Nephron progenitor cell (in vitro differentiated cells): Measurements from ENCODE around the gene TBC1D2.
A peak's percentile ranks its signal among the peaks of the same experiment; 100 is the strongest.

Experiments used
- DNase-seq: peaks from one replicate; pipeline ENCODE4 v3.0.0; 2021
- H3K27ac Mint-ChIP-seq: 2 replicates; pipeline ENCODE4 v1.8.0; 2021; ENCODE audit warnings: mild to moderate bottlenecking, moderate library complexity, mixed read lengths
- H3K27me3 Mint-ChIP-seq: 2 replicates; pipeline ENCODE4 v1.8.0; 2021; ENCODE audit warnings: mild to moderate bottlenecking, low read depth, mixed read lengths; ENCODE audit not compliant: poor library complexity
- H3K36me3 Mint-ChIP-seq: 2 replicates; pipeline ENCODE4 v1.8.0; 2021; ENCODE audit warnings: low read depth, mixed read lengths
- H3K4me1 Mint-ChIP-seq: 2 replicates; pipeline ENCODE4 v1.8.0; 2021; ENCODE audit warnings: mixed read lengths
- H3K4me3 Mint-ChIP-seq: 2 replicates; pipeline ENCODE4 v1.8.0; 2021; ENCODE audit warnings: mild to moderate bottlenecking, moderate library complexity, mixed read lengths
- H3K9me3 Mint-ChIP-seq: 2 replicates; pipeline ENCODE4 v1.8.0; 2021; ENCODE audit warnings: mild to moderate bottlenecking, moderate library complexity, mixed read lengths
- TF ChIP-seq, protein P1 (sequence below): fragments of 200-600 bp; sonication (generic); IDR thresholded peaks from 2 replicates; pipeline ENCODE4 v1.5.0; 2021; ENCODE audit warnings: antibody characterized with exemption

The TBC1D2 gene

GRCh38 chr9:98255578-98256296 lies at the start of gene TBC1D2:
Gene TBC1D2, minus strand, starts transcription at chr9:98255649. Its CDS starts 108 bp downstream, at chr9:98255541.
- peak; percentile 98 for DNase-seq
- TF ChIP-seq, protein P1, sequence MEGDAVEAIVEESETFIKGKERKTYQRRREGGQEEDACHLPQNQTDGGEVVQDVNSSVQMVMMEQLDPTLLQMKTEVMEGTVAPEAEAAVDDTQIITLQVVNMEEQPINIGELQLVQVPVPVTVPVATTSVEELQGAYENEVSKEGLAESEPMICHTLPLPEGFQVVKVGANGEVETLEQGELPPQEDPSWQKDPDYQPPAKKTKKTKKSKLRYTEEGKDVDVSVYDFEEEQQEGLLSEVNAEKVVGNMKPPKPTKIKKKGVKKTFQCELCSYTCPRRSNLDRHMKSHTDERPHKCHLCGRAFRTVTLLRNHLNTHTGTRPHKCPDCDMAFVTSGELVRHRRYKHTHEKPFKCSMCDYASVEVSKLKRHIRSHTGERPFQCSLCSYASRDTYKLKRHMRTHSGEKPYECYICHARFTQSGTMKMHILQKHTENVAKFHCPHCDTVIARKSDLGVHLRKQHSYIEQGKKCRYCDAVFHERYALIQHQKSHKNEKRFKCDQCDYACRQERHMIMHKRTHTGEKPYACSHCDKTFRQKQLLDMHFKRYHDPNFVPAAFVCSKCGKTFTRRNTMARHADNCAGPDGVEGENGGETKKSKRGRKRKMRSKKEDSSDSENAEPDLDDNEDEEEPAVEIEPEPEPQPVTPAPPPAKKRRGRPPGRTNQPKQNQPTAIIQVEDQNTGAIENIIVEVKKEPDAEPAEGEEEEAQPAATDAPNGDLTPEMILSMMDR: no peak
- Mint-ChIP-seq H3K27ac (peak within 1 kb of the TSS; percentile 57), H3K9me3 (no peaks in the 10 kb centered on the region), H3K36me3 (no peaks in the 10 kb centered on the region), H3K27me3 (peaks cover 28% of the 10 kb centered on the region), H3K4me3 (peak within 1 kb of the TSS; percentile 89), H3K4me1 (peaks cover 19% of the 10 kb centered on the region)

GRCh38 chr9:98304381-98304780 lies 48.9 kb upstream of the TBC1D2 start:
- DNase-seq: no peak
- no peak overlapping the region for H3K4me3 Mint-ChIP-seq
- H3K27ac Mint-ChIP-seq: no peak overlapping the region
- peaks cover 8% of the 10 kb centered on the region for H3K27me3 Mint-ChIP-seq
- H3K4me1 Mint-ChIP-seq: peaks cover 24% of the 10 kb centered on the region
- H3K36me3 Mint-ChIP-seq: no peaks in the 10 kb centered on the region
- no peaks in the 10 kb centered on the region for H3K9me3 Mint-ChIP-seq
- TF ChIP-seq, protein P1: no peak

- Mint-ChIP-seq H3K9me3 (no peaks in the 10 kb centered on the region), H3K36me3 (no peaks in the 10 kb centered on the region), H3K27ac (no peak overlapping the region), H3K4me1 (peaks cover 24% of the 10 kb centered on the region), H3K4me3 (no peak overlapping the region), H3K27me3 (peaks cover 8% of the 10 kb centered on the region)
- no peak for DNase-seq
- TF ChIP-seq, protein P1: no peak
Observed at GRCh38 chr9:98303633-98304125, 48.2 kb upstream of the TBC1D2 start.

GRCh38 chr9:98302938-98303632 lies 47.6 kb upstream of the TBC1D2 start:
- no peak overlapping the region for H3K27ac Mint-ChIP-seq
- peaks cover 24% of the 10 kb centered on the region for H3K4me1 Mint-ChIP-seq
- no peaks in the 10 kb centered on the region for H3K9me3 Mint-ChIP-seq
- no peak overlapping the region for H3K4me3 Mint-ChIP-seq
- no peaks in the 10 kb centered on the region for H3K36me3 Mint-ChIP-seq
- TF ChIP-seq, protein P1: no peak
- peaks cover 5% of the 10 kb centered on the region for H3K27me3 Mint-ChIP-seq
- no peak for DNase-seq

DNA sequence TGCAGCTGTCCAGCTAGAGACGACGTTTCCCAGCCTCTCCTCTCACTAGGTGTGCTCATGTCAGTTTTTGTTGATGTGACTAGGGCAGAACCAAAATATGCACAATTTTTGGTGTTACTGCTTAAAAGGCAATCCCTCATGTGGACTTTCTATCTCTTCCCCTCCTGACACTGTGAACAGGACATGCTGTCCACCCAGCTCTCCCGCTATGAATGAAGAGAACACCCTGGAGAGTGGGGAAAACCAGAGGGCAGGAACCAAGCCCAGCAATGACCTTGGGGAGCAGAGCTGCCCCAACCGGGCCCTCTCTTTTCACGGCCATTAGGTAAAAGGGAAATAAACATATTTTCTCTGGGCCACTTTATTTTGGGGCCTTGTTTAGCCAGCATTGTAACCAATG lies 46.7 kb upstream of the TBC1D2 start:
- H3K27me3 Mint-ChIP-seq: peaks cover 5% of the 10 kb centered on the region
- H3K4me1 Mint-ChIP-seq: peaks cover 24% of the 10 kb centered on the region
- H3K36me3 Mint-ChIP-seq: no peaks in the 10 kb centered on the region
- TF ChIP-seq, protein P1: no peak
- H3K4me3 Mint-ChIP-seq: no peak overlapping the region
- H3K27ac Mint-ChIP-seq: no peak overlapping the region
- no peaks in the 10 kb centered on the region for H3K9me3 Mint-ChIP-seq
- no peak for DNase-seq
